HG02970 (cell line): Measurements from ENCODE around the gene MRPL40.
A peak's percentile ranks its signal among the peaks of the same experiment; 100 is the strongest.
"Not testable (repeated sequence)": the region's sequence is repeated elsewhere in the genome, so short reads cannot be mapped to it uniquely, and the experiment has no call there.

Experiments
- ATAC-seq: cut with Tn5 transposase; IDR thresholded peaks from one replicate; pipeline ENCODE4 v1.9.1; 2021; ENCODE audit warnings: mild to moderate bottlenecking, moderate library complexity, moderate number of reproducible peaks; ENCODE audit not compliant: unreplicated experiment, low FRiP score

The MRPL40 gene

DNA sequence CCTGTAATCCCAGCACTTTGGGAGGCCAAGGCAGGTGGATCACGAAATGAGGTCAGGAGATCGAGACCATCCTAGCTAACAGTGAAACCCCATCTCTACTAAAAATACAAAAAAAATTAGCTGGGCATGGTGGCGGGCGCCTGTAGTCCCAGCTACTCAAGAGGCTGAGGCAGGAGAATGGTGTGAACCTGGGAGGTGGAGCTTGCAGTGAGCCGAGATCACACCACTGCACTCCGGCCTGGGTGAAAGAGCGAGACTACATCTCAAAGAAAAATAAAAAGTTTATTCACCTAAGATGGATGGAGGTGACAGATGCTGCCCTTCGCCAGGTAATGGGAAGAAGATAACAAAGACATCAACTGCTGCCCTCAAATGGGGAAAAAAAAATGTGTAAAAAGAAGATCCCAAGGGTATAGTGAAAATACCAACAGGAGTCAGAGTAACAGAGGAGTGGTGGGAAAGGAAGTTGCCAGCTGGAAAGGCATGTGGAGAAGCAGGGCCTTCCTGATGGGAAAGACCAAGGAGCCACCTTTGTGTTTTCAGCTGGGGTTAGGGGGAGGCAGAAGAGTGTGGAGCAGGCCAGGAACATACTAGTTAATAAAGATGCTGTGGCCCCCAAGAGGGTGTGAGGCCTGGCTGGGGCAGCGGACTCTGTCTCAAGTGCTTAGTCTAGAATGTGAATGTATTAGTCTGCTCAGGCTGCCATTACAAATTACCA, 4.3 kb downstream of the MRPL40 start:
- not testable (repeated sequence) for ATAC-seq

DNA sequence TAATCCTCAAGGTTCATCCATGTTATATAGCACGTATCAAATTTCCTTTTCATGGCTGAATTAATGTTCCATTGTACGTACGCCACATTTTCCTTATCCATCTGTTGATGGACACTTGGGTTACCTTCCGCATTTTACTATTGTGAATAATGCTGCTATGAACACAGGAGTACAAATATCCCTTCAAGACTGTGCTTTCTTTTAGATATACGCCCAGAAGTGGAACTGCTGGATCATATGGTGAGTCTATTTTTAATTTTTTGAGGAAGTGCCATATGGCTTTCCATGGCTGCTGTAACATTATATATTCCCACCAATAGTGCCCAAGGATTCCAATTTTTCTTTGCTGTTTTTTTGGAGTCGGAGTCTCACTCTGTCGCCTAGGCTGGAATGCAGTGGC, 6.0 kb downstream of the MRPL40 start:
- no peak for ATAC-seq

DNA sequence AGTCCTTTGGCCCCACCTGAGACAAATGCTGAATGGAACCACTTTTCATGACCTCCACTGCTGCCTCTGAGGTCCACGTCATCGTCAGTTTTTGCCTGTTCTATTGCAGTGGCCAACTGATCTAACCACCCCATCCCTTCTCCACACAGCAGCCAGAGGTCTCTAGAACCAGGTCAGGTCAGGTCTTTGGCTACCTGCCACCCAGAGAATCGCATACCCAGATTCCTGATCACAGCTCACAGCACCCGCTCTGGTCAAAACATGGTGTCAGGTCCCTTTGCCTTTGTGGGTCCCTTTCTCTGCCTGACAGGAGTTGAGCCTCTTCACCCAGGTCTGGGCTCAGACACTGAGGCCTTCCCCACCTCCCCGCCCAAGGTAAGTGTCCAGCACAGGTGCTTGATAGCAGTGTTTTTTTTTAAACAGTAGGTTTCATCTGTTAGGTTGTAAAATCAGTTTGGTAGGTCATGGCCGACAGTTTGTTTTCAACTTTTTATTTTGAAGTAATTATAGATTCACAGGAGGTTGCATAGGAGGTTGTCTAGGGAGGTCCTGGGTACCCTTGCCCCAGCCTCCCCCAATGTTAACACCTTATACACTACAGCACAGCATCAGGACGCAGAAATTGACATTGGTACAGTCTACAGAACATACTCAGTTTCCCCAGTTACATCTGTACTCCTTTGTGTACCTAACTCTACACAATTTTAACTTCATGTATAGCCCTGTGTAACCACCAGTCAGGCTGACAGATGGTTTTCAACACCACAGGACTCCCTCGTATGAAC, 8.3 kb downstream of the MRPL40 start:
- no peak for ATAC-seq

DNA sequence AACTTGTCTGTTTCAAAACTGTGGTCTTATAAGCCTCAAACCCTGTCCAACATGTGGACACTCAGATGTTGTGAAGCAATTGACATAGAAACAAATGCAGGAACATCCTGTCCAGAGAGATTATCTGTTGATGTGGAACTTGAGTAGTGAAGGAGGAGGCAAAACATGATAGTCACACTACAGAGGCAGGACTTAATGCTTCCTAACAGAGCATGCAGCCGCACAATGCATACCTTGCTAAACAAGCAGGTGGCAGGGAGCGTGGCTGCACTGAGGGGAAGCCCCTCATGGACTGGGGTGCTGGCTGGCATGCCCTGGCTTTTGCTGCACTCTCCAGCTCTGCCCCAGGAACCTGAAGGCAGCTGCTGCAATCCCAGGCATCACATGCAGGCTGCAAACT, 9.8 kb downstream of the MRPL40 start:
- no peak for ATAC-seq

DNA sequence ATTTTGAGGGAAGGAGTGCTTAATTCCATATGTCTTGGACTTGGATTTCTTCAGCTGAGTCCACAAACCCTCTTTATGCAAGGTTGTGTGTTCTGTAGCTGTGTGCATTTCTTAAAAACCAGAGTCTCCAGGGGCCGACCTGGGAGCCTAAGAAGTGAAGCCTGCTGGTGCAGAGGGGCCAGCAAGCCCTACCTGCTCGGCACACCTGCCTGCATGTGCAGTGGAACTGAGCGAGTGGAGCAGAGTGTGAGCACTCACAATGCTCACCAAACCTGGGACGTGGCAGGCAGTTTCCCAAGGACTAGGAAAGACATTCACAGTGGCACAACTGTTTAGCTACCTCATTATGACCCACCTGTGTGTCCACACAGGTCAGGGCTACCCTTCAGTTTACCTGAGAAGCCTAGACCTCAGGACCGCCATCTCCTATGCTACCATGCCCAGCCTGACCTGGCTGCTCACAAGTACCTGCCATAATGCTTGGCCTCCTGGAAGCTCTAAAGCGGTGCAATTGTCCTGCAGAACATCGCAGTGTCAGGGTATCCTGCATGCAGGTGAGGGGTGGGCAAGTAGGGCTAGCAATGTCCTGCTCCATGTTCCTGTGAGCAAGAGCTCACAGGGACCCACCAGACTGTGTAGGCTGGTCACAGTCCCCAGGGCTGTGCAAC, 11.3 kb downstream of the MRPL40 start:
- no peak for ATAC-seq

- not testable (repeated sequence) for ATAC-seq
Measured at GRCh38 chr22:19445279-19445982, 13.1 kb downstream of the MRPL40 start.

DNA sequence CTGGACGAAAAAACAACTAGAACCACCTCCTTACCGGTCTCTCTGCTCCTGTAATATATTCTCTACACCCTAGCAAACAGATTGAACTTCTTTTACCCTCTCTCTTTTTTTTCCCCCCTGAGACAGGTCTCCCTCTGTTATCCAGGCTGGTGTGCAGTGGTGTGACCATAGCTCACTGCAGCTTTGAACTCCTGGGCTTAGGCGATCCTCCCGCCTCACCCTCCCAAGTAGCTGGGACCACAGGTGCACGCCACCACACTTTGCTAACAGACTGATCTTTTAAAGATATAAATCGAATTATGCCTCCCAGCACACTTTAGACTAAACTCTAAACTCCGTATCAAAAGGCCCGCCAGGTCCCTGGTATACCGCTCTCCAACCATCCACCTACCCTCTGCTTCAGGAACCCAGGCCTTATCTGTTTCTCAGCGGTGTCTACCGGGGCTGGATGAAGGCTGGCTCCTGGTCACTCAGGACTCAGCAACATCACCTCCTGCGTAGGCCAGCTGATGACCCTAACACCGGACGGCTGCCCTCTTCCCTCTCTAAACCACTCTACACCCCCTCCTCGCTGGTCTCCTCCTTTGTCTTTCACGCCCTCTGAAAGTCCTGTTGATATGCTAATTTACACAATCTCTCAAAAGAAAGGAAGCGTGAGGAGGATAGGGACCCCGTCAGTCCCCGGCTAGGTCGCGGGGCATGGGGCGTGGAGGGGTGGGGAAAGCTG, 14.4 kb downstream of the MRPL40 start:
- no peak for ATAC-seq

DNA sequence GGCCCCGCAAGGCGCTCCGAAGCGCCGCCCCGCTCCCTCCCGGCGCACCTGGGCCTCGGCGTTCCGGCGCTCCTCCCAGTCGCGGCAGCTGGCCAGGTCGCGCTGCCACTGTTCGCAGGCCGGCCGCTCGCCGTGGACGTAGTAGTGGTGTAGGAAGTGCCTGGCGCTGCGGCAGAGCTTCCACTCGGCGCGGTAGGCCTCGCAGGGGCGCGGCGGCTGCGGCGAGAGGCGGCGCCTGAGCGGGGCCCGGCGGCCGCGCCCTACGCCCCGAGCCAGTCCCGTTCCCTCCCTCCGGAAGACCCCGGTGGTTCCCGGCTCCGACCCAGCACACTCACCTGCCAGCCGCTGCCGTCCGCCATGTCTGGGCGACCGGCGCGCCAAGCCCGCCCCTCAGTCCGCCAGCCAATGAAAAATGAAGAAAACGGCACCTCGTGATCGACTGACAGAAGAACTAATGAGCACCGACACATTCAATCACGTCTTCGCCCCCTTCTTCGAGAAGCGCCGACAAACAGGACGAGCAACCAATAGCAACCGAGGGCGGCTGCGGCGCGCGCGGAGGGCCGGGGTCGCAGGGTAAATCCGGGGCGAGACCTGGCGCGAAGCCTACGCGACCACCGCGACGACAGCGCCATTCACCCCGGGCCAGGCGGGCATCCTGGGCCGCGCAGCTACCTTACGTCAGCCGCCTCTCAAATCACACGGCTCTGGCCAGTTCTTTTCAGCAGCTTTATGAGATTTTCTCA, 15.2 kb downstream of the MRPL40 start, which contains the start of gene C22orf39:
C22orf39 (minus strand) TSS at position 382 of the 746 bp plus-strand sequence; CDS start at position 359, 23 bp downstream.
- peak; percentile 87 for ATAC-seq

DNA sequence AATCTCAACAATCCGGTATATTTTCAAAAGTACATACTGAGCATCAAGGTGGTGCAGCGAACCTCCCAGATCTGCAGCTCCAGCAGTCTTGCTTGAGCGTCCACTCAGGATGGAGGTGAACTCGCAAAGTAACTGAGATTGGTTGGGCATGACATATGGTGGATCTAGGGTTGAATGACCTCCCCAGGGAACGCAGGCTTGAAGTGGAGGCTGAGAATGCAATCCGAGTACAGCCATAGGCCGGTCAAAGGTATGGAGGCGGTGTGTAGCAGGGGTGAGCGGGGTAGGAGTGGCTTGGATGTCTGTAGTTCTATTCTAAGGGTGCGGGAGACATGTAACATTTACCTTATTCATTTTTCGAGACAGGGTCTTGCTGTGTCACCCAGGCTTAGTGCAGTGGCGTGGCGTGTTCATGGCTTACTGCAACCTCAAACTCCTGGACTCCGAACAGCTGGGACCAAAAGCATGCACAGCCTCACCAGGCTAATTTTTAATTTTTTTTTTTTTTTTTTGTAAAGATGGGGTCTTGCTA, 15.8 kb downstream of the MRPL40 start:
- peak; percentile 16 for ATAC-seq

- ATAC-seq = no peak
Measured at GRCh38 chr22:19448739-19449421, 16.5 kb downstream of the MRPL40 start.

DNA sequence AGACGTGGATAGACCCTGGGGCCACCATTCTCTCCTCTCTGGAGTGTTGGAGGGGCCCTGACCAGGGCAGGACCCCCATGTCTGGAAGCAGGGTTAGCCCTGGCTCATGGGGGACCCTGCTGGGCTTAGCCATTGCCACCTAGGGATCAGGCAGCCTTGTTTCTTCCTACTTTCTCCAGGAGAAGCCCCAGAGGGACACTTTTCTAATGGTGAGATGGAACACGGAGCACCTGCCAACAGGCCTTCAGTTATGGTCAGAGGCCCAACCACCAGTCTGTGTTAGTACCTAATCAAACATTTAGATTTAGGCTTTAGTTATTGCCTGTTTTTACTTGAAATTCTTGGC, 17.1 kb downstream of the MRPL40 start:
- no peak for ATAC-seq

DNA sequence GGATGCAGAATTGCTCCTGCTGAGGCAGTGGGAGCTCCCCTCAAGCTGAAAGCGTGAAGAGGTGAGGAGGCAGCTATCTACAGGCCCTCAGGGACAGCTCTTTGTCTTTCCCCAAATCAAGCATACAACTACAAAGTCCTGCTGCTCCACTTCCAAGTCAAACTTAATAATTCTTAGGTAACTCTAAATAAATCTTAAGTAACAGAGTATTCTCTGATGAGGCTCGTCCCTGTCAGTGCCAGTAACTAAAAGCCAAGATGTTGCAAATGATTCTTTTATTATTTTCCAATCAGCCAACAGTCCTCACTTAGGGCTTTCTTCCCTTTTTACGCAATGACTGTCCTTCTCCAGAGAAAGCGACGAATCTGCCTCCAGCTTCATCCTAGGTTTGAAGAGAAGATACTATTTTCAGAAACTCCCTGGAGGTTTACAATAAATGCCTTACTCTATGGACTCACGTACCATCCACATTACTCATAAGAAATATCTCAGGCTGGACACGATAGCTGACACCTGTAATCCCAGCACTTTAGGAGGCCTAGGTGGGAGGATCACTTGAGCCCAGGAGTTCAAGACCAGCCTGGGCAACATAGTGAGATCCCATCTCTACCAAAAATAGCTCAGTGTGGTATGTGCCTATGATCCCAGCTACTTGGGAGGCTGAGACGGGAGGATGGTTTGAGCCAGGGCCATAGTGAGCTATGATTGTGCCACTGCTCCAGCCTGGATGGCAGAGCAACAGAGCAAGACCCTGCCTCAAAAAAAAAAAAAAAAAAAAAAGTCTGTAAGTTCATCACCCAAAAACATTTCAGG, 18.2 kb downstream of the MRPL40 start:
- no peak for ATAC-seq

- no peak for ATAC-seq
Measured at GRCh38 chr22:19451570-19451969, 19.2 kb downstream of the MRPL40 start.

DNA sequence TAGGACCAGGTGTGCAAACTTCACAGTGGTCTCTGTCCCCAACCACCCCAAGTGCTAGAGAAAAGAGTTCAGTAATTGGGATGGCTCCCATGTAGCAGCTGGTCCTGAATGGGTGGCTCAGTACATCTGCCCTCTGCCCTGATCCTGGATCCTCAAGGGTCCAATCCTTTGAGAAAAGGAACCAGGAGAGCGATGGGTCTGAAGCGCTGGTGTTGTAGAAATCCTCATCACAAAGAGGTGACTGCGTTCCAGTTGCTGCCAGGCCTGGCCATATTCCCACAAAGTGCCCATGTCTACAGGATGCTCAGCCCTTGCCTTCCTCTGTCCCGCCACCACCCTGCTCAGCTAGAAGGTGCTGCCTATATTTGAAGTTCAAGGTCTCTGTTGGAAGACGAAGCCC, 21.4 kb downstream of the MRPL40 start:
- no peak for ATAC-seq

GRCh38 chr22:19454156-19454555, 21.8 kb downstream of the MRPL40 start:
- no peak for ATAC-seq

DNA sequence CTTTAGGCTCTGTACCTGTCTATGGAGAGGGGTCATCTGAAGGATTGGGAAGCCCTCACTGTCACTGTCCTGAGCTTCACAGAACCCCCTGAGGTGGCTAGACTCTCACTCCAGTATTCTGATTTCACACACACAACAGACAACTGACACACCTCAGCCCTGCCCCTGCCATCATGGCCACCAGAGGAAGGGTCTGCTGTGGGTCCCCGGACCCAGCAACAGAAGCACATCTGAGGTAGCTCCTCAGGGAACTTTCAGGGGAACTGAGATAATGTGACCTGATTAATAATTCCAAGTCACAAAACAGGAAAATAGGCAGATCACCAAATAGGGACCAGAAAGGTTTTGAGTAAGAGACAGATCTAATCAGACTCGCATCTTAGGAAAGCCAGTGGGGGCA, 22.7 kb downstream of the MRPL40 start:
- ATAC-seq = no peak

DNA sequence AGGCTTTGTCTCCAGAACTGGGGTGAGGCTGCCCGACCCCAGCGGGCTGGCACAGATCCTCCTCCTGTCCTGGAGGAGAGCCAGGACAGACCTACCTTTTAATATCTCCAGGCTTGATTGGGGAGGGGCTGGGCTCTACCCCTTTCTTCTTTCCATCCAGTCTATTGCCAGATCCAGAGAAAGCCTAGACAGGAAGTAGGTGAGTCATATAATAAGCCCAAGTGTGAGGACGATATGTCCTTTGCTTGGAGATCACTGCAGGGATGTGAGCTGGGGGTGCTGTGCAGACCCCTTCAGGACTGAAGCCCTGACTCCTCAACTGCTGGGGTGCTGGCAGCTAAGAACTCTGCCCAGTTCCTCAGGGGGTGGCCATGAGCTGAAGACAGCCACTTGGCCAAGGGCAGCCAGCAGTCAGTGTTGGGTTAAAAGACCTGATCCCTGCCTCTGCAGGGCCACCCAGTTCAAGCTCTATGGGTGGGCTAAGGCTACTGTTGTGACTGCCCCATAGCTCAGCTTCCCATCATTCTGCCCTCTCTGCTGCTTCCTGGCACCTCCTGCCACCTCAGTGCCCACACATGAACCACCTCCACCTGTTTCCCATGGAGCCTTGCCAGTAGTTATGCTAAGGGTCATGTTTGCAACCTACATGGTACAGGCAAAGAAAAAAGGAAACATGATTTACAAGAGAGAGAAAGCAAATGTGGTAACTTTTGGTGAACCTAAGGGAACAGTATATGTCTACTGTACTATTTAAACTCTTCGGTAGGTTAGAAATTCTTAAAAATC, 23.4 kb downstream of the MRPL40 start:
- ATAC-seq = no peak
